ENCODE data around the gene TMEM101. TPM values are rescaled to one million over a fixed set of nuclear protein-coding genes. Genes with fewer than 3 reads are reported as not detected.
A peak's percentile ranks its signal among the peaks of the same experiment; 100 is the strongest.

Gene TMEM101
- total and polyA plus RNA-seq, 2 donors (not counting 1 experiment from before 2014, with no cell fraction given), result 16.3 to 25.3 TPM

DNA sequence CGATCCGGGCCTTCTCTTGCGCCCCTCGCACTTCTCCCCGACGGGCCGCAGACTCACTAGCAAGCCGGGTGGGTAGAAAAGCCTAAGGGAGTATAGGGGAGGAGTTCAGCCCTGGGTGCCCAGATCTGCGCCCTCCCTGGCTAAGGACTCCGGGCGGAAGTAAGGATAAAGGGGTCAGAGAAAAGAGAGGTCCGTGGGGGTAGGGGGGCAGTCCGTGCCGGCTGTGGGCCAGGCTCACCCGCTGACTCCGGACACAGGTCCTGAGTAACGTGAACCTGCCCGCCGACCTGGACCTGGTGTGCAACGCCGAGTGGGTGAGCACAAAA lies 8.5 kb downstream of the TMEM101 start:
- Histone ChIP-seq H3K79me2 (ENCODE audit: control insufficient read depth, insufficient read depth, low read length) (peaks cover 18% of the 10 kb centered on the region), H3K4me1 (ENCODE audit: control insufficient read depth in 2 of 2, insufficient read depth in 2 of 2, low read length in 2 of 2) (peaks cover 37 to 42% of the 10 kb centered on the region in 2 donors), H3K27me3 (replicated peaks in 1 of 4; ENCODE audit: control extremely low read depth in 1 of 4, control insufficient read depth in 3 of 4, insufficient read depth in 4 of 4, low read length in 3 of 4) (peaks cover 0 to 28% (median 11%) of the 10 kb centered on the region in 4 experiments), H3K9ac (ENCODE audit: low read length) (peak overlapping the region; percentile 80), H3K4me3 (ENCODE audit: control extremely low read depth in 1 of 5, extremely low read depth in 1 of 5, insufficient read depth in 1 of 5, low read depth in 2 of 5, low read length in 4 of 5) (peak overlapping the region; percentile 53 to 84 (median 77)), H3K9me3 (ENCODE audit: control extremely low read depth in 1 of 3, control insufficient read depth in 2 of 3, insufficient read depth in 1 of 3, low read length in 2 of 3) (peaks cover 0 to 19% (median 0%) of the 10 kb centered on the region in 3 donors), H4K20me1 (ENCODE audit: control insufficient read depth, insufficient read depth, low read length, poor library complexity, severe bottlenecking) (no peaks in the 10 kb centered on the region), H3K4me2 (replicated peaks; ENCODE audit: low read depth, low read length, poor library complexity, severe bottlenecking) (peak overlapping the region; percentile 100), H3K27ac (ENCODE audit: low read length in 2 of 2) (no peak overlapping the region), H3K36me3 (replicated peaks in 1 of 2; ENCODE audit: control extremely low read depth in 1 of 2, control insufficient read depth in 1 of 2, extremely low read depth in 1 of 2, insufficient read depth in 2 of 2, low read length in 1 of 2) (no peaks in the 10 kb centered on the region), H2AFZ (ENCODE audit: insufficient read depth, low read depth, low read length, poor library complexity, severe bottlenecking) (peak overlapping the region; percentile 90)
- DNase-seq (no peak), ATAC-seq (ENCODE audit: low read depth) (peak; percentile 5)
- ChIA-PET CTCF (interaction anchor here (0.8 kb wide), 1 partner anchor 9 kb away, joined by 3 read pairs; the partner anchor contains the start of gene TMEM101), POLR2A (interaction anchor here (0.6 to 0.8 kb wide), 2 partner anchors 35 to 116 kb away, joined by 3 to 6 read pairs; no protein-coding TSS in a partner anchor)
- Mint-ChIP-seq H3K27ac (peak overlapping the region; percentile 68), H3K4me1 (peaks cover 33% of the 10 kb centered on the region), H3K27me3 (peaks cover 16% of the 10 kb centered on the region), H3K9me3 (ENCODE audit: insufficient read depth) (no peaks in the 10 kb centered on the region), H3K4me3 (peak overlapping the region; percentile 95)
- intact Hi-C loops (cut with micrococcal nuclease), result loop anchor here (1.0 to 5.0 kb wide), 6 partner anchors 8 to 1141 kb away; partner anchors contain the start of genes DHX8, HEXIM1, LSM12 and TMEM101
- TF ChIP-seq, protein P1, sequence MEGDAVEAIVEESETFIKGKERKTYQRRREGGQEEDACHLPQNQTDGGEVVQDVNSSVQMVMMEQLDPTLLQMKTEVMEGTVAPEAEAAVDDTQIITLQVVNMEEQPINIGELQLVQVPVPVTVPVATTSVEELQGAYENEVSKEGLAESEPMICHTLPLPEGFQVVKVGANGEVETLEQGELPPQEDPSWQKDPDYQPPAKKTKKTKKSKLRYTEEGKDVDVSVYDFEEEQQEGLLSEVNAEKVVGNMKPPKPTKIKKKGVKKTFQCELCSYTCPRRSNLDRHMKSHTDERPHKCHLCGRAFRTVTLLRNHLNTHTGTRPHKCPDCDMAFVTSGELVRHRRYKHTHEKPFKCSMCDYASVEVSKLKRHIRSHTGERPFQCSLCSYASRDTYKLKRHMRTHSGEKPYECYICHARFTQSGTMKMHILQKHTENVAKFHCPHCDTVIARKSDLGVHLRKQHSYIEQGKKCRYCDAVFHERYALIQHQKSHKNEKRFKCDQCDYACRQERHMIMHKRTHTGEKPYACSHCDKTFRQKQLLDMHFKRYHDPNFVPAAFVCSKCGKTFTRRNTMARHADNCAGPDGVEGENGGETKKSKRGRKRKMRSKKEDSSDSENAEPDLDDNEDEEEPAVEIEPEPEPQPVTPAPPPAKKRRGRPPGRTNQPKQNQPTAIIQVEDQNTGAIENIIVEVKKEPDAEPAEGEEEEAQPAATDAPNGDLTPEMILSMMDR (IDR thresholded peaks at IDR 0.05), result no peak
- no peak for TF ChIP-seq EZH2 (IDR thresholded peaks at IDR 0.05; ENCODE audit: borderline replicate concordance, insufficient read depth, low read depth, low read length, poor library complexity, severe bottlenecking)
- 2% methylated on average over 14 of the region's 21 CpGs for WGBS (ENCODE audit: insufficient coverage)

Measured in B cell (primary cell).